Gastrocnemius medialis (tissue), 4 donors: Measurements from ENCODE around the gene CPNE7. TPM values are rescaled to one million over a fixed set of nuclear protein-coding genes. Genes with fewer than 3 reads are reported as not detected.

Source experiments
- ATAC-seq, 2 donors: fragments of 150-250 bp; one replicate each; pipeline ENCODE4 v1.9.1; 2016
- DNase-seq, 2 donors: peaks; one replicate each; pipeline ENCODE4 v3.0.0-alpha.2; 2019
- H3K27ac ChIP-seq, 4 donors: fragments of 200-600 bp; sonication (generic); 1 replicate in 1 of 4; 2 replicates in 3 of 4; pipeline ENCODE4 v1.5.1; 2016 to 2018; ENCODE audit warnings: mild to moderate bottlenecking in 2 of 4, moderate library complexity in 1 of 4
- H3K27me3 ChIP-seq, 3 donors: fragments of 200-600 bp; sonication (generic) in 2 of 3; 1 replicate in 1 of 3; 2 replicates in 2 of 3; pipeline versions ENCODE4 v1.5.1 to v1.6.0; 2016 to 2019; ENCODE audit warnings: mild to moderate bottlenecking in 1 of 3, moderate library complexity in 1 of 3
- H3K36me3 ChIP-seq, 2 donors: fragments of 200-600 bp; sonication (generic) in 1 of 2; one replicate each; pipeline ENCODE4 v1.5.1; 2017 to 2018
- H3K4me1 ChIP-seq, 2 donors: fragments of 200-600 bp; sonication (generic) in 1 of 2; one replicate each; pipeline ENCODE4 v1.5.1; 2016 to 2017; ENCODE audit warnings: mild to moderate bottlenecking in 2 of 2
- H3K4me3 ChIP-seq, 4 donors: fragments of 200-600 bp; sonication (generic) in 3 of 4; 1 replicate in 1 of 4; 2 replicates in 3 of 4; pipeline ENCODE4 v1.5.1; 2016 to 2019; ENCODE audit warnings: mild to moderate bottlenecking in 2 of 4
- H3K9me3 ChIP-seq, 3 donors: fragments of 200-600 bp; sonication (generic) in 2 of 3; 1 replicate in 1 of 3; 2 replicates in 2 of 3; pipeline ENCODE4 v1.5.1; 2016 to 2019
- CTCF ChIP-seq, 5 experiments: fragments of 450-650 bp in 3 of 5; fragments of 200-600 bp in 2 of 5; sonication (generic) in 2 of 5; IDR thresholded peaks in 4 of 5; conservative IDR thresholded peaks in 1 of 5; 1 replicate in 4 of 5; 2 replicates in 1 of 5; pipeline ENCODE4 v1.5.1; 2016 to 2019; ENCODE audit warnings: antibody characterized with exemption in 5 of 5, mild to moderate bottlenecking in 3 of 5, moderate library complexity in 3 of 5
- POLR2A ChIP-seq, 2 donors: fragments of 450-650 bp; IDR thresholded peaks; one replicate each; pipeline ENCODE4 v1.6.1; 2017; ENCODE audit warnings: antibody characterized with exemption in 2 of 2, mild to moderate bottlenecking in 2 of 2, moderate library complexity in 2 of 2
- in situ Hi-C, 4 donors: fragments of 200-750 bp; cut with MboI; loops; one replicate each; pipeline versions ENCODE4 v1.15.0 to v1.8.0; 2017; ENCODE audit warnings: low sequenced_read_pairs in 4 of 4
- intact Hi-C: fragments of 100-400 bp; cut with DNase I; formaldehyde crosslinking; loops from one replicate; pipeline ENCODE4 v1.15.1; 2023; ENCODE audit warnings: low total_unique reads
- total RNA-seq, 4 donors: library from RNA; depleted of rRNA; stranded (reverse); fragments of >200 nt; gene quantifications; one replicate each; pipeline versions ENCODE4 v1.1.0 to v1.2.3, GENCODE V29; 2016

Gene CPNE7
- total RNA-seq, 4 donors from 2014 or later: not detected

DNA sequence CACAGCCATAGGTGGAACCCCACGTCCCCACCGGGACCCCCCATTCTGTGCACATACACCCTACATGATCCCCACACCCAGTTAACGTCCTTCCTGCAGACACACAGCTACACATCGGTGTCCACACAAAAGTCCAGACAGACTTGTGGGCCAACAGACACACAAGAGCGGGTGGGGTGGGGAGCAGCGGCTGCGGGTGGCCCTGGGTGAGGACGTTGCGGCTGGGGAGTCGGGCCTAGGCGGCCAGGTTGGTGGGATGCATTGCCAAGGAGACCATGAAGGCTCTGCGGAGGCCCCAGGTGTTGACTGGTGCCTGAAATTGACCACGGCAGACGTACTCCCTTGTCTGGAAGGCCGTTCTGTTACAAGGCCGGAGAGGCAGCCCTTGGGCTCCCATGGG is 29.2 kb downstream of the CPNE7 start:
- Histone ChIP-seq H3K36me3 (no peaks in the 10 kb centered on the region), H3K27ac (no peak overlapping the region), H3K4me3 (no peak overlapping the region), H3K9me3 (no peaks in the 10 kb centered on the region), H3K27me3 (peaks cover 2 to 27% (median 10%) of the 10 kb centered on the region in 3 donors), H3K4me1 (no peaks in the 10 kb centered on the region)
- DNase-seq: no peak
- in situ Hi-C loops (no loop called here), intact Hi-C loops (no loop called here)
- TF ChIP-seq POLR2A (IDR thresholded peaks at IDR 0.05) (no peak), CTCF (IDR thresholded peaks at IDR 0.05 in 4 of 5, conservative IDR thresholded peaks at IDR 0.05 in 1 of 5) (no peak)
- no peak for ATAC-seq

DNA sequence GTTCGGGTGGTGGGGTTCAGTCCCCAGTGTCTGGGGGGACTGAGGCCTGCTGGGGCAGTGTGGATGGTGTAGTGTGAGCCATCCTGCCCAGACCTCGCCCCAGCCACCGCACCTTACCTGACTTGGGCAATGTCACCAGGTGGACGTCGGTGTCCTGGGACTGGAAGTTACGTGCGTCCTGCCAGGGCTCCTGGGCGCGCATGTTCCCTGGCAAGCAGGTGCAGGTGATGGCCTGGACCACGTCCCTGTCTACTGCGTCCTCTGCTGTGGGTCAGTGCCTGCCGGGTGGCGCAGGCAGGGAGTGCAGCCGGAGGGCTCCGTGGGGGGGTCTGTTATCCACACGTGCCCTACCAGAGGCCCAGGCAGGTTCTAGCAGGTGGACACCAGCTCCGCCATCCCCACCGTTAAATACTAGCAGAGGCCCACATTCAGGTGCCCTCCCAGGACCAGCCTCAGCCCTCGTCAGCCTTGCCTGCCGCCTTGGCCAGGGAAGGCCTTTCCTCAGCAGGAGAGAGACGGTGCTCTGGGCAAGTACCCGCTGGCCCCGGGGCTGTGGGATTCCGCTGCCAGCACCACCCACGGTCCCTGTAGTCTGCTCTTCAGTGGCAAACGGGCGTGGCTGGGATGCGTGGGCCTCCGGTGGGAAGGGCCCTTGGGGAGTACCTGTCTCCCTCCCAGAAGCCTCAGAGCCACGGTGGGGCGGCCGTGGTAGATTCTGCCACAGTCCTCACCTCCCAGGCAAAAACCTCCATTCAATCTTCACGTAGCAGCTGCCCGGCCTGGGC is 29.8 kb downstream of the CPNE7 start:
- ATAC-seq (no peak), DNase-seq (no peak)
- Histone ChIP-seq H3K9me3 (no peaks in the 10 kb centered on the region), H3K27me3 (peaks cover 2 to 27% (median 10%) of the 10 kb centered on the region in 3 donors), H3K27ac (no peak overlapping the region), H3K36me3 (no peaks in the 10 kb centered on the region), H3K4me3 (no peak overlapping the region), H3K4me1 (no peaks in the 10 kb centered on the region)
- TF ChIP-seq POLR2A (IDR thresholded peaks at IDR 0.05) (no peak), CTCF (IDR thresholded peaks at IDR 0.05 in 4 of 5, conservative IDR thresholded peaks at IDR 0.05 in 1 of 5) (no peak)
- in situ Hi-C loops (no loop called here), intact Hi-C loops (no loop called here)

GRCh38 chr16:89606006-89606405 is 30.4 kb downstream of the CPNE7 start:
- intact Hi-C loops: no loop called here
- in situ Hi-C loops: no loop called here
- Histone ChIP-seq H3K27ac (no peak overlapping the region), H3K4me3 (no peak overlapping the region), H3K9me3 (no peaks in the 10 kb centered on the region), H3K4me1 (no peaks in the 10 kb centered on the region), H3K36me3 (no peaks in the 10 kb centered on the region), H3K27me3 (peaks cover 2 to 27% (median 10%) of the 10 kb centered on the region in 3 donors)
- DNase-seq: no peak
- TF ChIP-seq CTCF (IDR thresholded peaks at IDR 0.05 in 4 of 5, conservative IDR thresholded peaks at IDR 0.05 in 1 of 5) (no peak), POLR2A (IDR thresholded peaks at IDR 0.05) (no peak)
- ATAC-seq: no peak

- intact Hi-C loops: no loop called here
- peaks cover 5 to 20% (median 9%) of the 10 kb centered on the region in 3 donors for H3K27me3 ChIP-seq
- no peaks in the 10 kb centered on the region for H3K36me3 ChIP-seq
Measured at GRCh38 chr16:89607453-89607852, 31.9 kb downstream of the CPNE7 start.

More at GRCh38 chr16:89607453-89607852, 31.9 kb downstream of the CPNE7 start:
- DNase-seq (no peak), ATAC-seq (no peak)
- Histone ChIP-seq H3K4me1 (no peaks in the 10 kb centered on the region), H3K9me3 (no peaks in the 10 kb centered on the region), H3K27ac (no peak overlapping the region), H3K4me3 (no peak overlapping the region)
- in situ Hi-C loops: no loop called here
- TF ChIP-seq CTCF (IDR thresholded peaks at IDR 0.05 in 4 of 5, conservative IDR thresholded peaks at IDR 0.05 in 1 of 5) (no peak), POLR2A (IDR thresholded peaks at IDR 0.05) (no peak)
